Stimulated activated CD4-positive, alpha-beta T cell treated with anti-CD3 and anti-CD28 coated beads, Interleukin-15, amount 100 ng/mL, for 1 hour (primary cell): ENCODE results near the gene C1QTNF3.

Experiments
- DNase-seq, 2 donors: peaks; one replicate each; pipeline ENCODE4 v3.0.0-alpha.2; 2020; ENCODE audit warnings: low read depth in 1 of 2, low spot score in 1 of 2

Gene C1QTNF3

DNA sequence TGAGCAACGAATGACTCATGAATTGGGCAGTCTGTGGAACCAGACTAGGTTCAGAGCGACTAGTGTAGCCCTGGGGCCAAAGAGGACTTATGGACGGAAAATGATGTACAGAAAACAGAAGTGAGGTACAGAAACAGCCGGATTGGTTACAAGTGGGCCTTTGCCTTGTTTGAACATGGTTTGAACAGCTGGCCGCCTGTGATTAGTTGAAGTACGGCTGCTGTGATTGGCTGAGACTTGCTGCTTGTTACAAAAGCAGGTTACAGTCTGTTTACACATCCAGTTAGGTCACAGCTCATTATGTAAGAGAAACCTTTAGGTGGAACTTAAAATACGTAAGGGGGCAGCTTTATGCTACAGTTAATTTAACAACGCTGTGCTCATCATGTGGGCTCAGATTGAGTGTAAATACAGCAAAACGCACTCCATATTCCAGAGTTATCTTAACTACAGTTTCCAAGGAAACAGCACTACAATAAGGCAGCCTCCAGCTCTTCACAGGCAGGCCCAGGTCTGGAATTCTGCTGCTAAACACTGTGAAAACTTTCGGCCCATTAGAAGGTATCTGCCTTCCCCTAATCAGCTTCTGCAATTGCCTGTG, 41.7 kb downstream of the C1QTNF3 start:
- DNase-seq, result no peak

DNA sequence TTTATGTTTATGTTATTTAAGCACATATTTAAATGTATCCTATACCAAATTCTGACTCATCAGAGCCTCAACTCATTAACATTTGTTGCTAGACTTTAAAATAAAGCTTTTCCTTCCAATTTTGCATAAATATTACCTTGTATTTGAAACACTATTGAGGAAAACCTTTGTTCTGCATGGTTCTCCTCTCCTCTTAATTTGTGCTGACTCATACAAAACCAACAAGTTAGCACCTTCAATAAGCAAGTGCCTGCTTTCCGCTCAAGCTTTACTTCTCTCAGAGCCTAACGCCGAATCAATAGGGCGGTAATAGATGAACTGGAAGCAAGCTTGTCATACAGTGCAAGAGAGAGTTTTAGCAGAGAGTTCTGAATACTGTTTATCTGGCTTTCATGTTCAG, 43.0 kb downstream of the C1QTNF3 start:
- DNase-seq, result no peak

DNA sequence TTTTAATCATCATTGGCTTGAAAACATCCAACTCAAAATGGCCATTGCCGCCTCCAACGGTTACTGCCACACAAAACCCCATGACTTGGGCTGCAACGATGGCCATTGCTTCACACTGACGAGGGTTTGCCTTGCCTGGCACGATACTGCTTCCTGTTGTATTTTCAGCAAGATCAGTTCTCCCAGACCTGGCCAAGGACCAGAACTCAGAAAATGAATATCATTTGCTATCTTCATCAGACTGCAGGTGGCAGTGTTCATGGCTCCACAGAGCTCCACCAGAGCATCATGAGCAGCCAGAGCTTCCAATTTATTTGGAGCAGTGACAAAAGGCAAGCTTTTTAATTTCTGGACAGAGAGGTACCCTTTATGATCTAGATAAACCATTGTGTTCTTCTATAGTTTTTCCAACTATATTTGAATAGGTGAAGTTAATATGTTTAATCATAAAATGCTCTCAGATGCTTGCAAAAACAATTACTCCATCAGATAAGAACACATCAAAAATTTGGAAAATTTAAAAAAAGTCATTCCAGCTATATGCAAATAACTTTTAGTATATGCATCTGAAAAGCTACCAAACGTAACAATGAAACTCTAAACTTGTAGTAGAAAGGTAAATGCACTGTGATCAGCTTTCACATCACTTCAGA, 45.6 kb downstream of the C1QTNF3 start:
- no peak for DNase-seq

DNA sequence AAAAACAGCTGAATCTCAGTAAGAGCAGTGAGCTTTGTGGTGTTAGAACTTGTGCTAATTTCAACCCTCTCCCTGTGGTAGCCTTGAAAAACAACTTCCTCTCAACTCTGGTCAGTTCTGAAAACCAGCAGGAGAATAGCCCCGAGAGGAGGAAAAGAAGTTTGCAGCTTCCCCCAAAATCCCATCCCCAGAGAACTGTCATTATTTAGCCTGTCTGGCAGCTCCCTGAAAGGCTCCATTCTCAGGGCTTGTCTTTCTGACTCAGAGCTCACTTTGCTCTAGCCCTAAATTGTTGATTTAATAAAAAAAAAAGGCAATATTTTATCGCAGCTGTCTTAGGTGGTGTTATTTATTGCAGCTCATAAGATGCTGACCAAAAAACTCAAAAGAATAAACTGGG, 47.1 kb downstream of the C1QTNF3 start:
- no peak for DNase-seq

DNA sequence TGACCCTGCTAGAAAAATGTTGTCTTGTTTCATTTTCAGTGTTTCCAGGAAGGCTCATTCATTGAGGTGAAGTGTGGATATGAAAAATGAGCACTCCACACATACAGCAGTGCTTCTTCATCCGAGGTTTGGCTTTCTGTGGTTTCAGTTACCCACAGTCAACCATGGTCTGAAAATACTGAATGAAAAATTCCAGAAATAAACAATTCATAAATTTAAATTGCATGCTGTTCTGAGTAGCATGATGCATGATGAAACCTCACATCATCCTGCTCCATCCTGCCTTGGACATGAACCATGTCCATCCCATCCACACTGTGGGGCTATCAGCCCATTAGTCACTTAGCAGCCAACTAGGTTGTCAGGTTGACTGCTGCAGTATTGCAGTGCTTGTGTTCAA, 48.2 kb downstream of the C1QTNF3 start:
- DNase-seq, result no peak

DNA sequence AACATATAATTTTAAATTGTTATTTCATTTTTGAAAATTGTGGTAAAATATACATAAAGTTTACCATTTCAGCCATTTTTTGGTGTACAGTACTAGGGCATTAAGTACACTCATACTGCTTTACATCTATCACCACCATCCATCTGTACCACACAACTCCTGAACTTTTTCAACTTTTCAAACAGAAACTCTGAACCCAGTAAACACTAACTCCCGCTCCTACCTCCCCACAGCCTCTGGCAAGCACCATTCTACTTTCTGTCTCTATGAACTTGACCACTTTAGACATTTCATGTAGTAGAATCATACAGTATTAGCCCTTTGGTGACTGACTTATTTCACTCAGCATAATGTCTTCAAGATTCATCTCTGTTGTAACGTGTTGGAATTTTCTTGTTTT, 50.1 kb downstream of the C1QTNF3 start:
- no peak for DNase-seq

DNA sequence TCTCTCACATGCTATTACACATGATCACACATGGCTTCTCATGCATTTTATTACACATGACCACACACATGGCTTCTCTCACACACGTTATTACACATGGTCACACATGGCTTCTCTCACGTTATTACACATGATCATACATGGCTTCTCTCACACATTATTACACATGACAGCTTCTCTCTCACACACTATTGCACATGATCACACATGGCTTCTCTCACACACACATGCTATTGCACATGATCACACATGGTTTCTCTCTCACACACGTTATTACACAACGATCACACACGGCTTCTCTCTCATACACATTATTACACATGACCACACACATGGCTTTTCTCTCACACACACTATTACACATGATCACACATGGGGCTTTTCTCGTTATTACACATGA, 57.6 kb downstream of the C1QTNF3 start:
- no peak for DNase-seq

DNA sequence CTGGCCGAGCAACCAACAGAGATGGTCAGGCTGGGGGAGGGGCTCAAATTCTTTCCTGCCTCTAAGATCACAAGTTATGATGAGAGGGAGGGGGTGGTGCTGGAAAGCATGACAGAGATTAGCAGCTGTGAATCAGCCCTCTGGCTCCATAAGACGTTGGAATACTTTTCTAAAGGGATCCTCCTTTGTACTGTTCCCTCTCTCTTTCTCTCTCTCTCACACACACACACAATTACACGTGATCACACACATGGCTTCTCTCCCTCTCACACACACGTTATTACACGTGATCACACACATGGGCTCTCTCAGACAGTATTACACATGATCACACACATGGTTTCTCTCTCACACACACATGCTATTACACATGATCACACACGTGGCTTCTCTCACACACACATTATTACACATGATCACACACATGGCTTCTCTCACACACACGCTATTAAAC, 58.3 kb downstream of the C1QTNF3 start, which contains the start of gene SLC45A2:
Gene SLC45A2, minus strand, starts transcription at position 23 of the 454 bp plus-strand sequence. CDS start 110 bp downstream, outside the sequence.
- no peak for DNase-seq

DNA sequence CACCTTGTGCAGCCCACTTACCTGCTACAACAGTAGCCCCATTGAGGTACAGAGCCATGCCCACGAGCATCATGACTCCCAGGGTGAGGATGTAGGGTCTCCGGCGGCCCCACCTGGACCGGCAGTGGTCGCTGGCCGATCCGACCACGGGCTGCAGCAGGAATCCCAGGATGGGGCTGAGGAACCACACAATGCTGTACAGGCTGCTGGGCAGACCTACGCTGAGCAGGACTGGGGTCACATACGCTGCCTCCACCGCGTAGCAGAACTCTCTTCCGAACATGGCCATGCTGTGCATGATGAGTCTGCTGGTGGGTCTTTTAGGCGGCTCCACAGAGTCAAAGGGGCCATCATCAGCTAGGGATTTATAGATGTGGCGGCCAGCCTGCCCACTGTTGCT, 58.8 kb downstream of the C1QTNF3 start:
- DNase-seq, result no peak

DNA sequence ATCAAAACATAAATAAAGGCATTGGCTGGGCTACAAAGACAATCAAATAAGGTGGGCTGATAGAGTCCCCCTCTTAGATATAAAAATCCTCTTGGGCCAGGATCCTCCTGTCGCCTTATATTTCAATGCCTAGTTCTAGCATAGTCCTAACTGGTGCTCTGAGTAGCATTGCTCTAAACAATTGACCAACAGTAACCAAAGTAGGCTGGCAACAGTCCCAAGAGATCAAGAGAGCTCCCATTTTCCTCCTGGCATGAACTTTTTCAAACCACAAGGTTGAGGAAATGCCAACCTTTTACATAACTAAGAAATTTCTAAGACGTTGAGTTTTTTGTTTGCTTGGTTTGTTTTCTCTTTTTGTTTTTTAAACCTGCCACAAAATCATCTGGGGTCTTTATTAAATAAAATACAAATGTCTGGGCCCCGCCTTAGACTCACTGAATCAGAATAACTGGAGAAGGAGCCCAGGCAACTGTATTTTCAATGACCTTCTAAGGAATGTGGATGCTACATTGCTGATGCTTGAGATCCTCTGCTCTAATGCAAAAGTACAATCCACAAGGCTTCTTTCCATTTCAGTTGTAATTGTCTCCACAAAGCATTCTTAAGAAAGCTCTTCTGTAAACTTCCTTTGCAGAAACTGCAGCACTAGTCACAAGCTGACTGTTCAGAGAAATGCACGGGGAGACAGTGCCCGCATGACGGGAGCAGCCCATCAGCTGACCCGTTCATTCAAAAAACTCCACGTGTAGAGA, 61.4 kb downstream of the C1QTNF3 start:
- no peak for DNase-seq

DNA sequence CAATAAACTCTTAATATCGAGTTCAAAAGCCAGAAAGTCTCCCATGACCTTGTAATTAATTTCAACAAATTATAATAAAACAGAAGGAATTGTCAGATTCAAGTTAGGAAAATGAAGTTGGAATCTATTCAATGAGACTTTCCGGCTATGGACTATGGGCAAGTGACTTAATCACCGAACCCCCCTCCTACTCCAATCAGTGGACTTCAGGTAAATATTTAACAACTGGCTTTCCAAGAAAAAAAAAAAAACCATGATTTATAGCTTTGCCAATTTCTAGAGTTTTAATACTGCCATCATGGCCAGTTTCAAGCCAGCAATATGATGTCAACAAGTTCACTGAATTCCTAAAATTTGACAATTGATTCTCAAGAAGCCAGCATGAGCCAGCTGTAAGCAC, 63.0 kb downstream of the C1QTNF3 start:
- no peak for DNase-seq

DNA sequence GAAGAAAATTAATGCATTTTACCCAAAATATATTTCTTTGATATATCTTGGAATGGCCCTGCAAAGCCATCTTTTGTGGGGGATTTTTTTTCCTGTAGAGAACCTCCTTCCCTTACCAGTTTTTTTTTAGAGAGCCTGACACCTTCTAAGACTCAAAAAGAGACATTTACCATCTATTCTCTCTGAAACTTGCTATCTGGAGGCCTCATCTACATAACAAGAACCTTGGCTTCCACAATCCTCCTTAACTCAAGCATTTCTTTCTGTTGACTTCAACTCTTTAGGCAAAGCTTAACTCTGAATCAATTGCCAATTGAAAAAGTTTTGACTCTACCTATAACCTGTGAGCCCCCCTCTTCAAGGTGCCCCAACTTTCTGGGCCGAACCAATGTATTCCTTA, 64.7 kb downstream of the C1QTNF3 start:
- DNase-seq, result no peak

DNA sequence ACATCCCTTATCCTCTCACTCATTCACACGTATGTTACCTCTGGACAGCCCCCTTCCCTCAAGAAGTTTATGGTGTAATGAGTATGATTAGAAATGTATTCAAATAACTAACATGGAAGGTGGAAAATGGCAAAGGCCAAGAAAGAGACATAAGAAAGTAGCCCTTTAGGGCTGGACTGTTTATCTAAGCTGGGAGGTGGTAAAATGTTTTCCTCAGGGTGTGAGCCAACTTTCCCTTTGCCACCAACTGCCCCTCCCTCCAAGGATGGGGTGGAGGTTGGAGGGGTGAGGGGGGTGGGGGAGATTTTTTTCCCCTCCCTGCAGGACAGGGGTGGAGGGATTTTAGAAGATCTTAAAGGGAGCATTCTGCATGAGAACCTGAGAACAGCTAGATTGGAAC, 66.7 kb downstream of the C1QTNF3 start:
- no peak for DNase-seq

DNA sequence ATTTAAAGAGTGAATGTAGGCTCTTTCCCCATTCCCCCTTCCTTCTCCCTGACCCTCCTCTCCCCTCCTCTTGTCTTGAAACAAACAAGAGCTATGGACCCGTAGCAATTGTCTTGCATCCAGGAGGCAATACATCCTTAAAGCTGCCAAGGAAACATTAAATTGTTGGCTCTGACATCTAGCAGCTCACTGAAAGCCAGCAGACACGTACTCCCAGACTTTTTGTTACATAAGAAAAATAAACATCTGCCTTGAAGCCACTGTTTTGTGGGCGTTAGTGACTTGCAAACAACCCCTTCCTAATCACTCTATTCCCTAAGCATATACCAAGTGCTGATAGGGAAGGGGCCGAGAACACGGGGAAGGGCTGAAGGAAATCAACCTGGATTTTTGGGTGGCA, 67.2 kb downstream of the C1QTNF3 start:
- DNase-seq, result no peak

DNA sequence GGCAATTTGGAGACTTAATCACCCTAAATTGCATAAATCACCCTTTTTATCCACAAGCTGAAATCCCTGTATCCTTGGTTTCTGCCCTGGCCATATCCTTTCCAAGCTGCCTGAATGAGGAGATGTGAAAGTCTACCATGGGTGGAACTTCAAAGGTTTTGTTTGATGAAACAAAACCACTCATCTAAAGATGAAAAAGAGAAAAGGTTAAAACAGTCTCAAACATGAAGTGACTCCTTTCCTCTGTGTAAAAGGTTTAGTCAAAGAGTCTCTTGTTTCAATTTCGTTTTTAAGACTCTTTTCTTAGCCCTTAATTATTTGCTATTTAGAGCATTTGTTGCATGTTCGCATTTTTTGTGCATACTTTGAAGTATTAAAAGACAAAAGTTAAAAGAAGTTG, 69.7 kb downstream of the C1QTNF3 start:
- DNase-seq, result no peak

DNA sequence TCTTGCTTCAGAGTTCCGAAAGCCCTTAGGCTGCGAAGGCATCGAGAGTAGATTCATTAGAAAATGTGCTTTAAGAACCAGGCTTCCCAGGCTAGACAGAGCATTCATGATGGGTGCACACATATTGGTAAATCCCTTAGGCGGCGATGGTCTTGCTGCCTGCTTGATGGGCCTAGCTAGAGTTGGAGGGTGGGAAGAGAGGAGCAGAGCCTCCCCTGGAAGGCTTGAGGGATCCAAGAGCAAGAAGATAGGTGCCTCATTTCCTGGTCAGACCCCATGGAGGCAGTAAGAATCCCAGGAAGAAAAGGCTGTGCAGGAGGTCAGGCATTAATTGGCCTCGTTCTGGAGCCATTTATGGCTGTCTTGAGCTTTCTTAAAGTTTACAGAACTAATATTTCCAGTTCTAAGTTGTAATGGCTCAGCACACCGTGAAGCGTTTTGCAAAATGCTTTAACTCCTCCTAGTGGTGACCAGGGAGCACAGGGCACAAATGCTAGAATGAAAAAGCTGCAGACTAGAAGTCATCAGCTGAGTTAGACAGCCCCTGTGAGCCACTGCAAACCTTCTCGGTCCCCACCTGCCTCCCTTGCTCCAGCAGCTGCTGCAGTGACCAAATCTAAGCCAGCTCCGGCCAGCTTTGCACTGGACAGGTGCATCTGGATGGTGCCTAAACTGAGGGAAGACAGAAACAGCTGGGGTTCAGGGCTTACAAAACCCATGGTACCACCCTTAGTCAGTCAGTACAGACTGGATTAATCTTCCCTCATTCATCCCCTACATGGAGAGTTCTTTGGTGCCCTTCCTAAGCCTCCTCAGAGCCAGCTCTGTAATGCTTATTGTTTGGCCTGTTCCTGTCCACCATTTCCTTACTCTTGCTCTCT, 73.2 kb downstream of the C1QTNF3 start:
- DNase-seq, result no peak

DNA sequence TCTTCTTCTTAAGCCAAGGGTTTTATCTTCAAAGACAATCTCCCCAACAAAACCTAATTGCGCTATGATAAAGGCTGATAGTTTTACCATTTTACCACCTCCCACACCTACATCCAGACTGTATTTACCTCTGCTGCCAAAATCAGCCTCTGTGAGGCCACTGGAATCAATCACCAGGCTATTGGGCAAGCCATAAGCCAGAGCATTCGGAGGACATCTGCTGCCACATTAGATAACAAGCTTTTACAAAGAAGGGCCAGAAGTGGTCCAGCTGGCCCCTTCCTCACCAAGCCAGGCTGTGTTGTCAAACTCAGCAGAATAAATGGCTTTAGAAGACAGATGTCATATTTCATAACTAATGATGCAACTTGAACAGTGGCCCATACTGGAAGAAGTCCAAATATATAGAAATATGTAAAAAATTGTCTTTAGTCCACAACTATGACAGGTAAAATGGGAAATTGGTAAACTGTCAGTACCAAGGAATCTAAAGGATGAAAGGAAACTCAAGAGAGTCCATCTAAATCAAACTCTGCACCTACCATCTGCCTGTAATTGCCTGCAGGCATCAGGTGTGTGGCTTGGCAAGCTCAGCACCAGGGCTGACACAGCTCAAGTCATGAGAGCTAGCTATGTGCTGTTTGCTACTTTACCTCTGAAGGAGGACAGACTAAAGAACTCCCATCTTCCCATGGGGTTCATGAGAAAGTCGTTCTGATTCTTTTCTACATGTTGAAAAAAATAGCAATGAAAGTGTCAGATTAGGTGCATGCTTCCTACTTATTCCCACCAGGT, 74.6 kb downstream of the C1QTNF3 start:
- no peak for DNase-seq
